Liver (tissue), 3 donors: Measurements from ENCODE around the gene TENM3.

Experiments
- CTCF ChIP-seq: fragments of 150-350 bp; IDR thresholded peaks from 2 replicates; pipeline ENCODE4 v1.5.1; 2017; ENCODE audit warnings: improper control_type of control experiment, low read depth, low read length; ENCODE audit not compliant: missing input control
- FOXA1 ChIP-seq: IDR thresholded peaks from 2 replicates; pipeline ENCODE4 v1.6.1; 2016; ENCODE audit warnings: antibody characterized with exemption
- GABPA ChIP-seq, 2 donors: IDR thresholded peaks in 1 of 2; conservative IDR thresholded peaks in 1 of 2; 2 replicates each; pipeline ENCODE4 v1.6.1; 2016; ENCODE audit warnings: antibody characterized with exemption in 2 of 2, mild to moderate bottlenecking in 1 of 2, moderate library complexity in 1 of 2
- HNF4G ChIP-seq: IDR thresholded peaks from 2 replicates; pipeline ENCODE4 v1.6.1; 2016; ENCODE audit warnings: antibody characterized with exemption
- RXRA ChIP-seq, 2 donors: IDR thresholded peaks; 2 replicates each; pipeline ENCODE4 v1.6.1; 2017 to 2018; ENCODE audit warnings: antibody characterized with exemption in 2 of 2, mild to moderate bottlenecking in 1 of 2
- SP1 ChIP-seq: IDR thresholded peaks from 2 replicates; pipeline ENCODE4 v1.6.1; 2018; ENCODE audit warnings: antibody characterized with exemption, mild to moderate bottlenecking
- TAF1 ChIP-seq: conservative IDR thresholded peaks from 2 replicates; pipeline ENCODE4 v1.6.1; 2016; ENCODE audit warnings: antibody characterized with exemption, mild to moderate bottlenecking
- ZBTB33 ChIP-seq: IDR thresholded peaks from 2 replicates; pipeline ENCODE4 v1.6.1; 2016; ENCODE audit warnings: antibody characterized with exemption
- donor health status: healthy.
- donor health status: healthy.

- TF ChIP-seq CTCF: no peak
- no peak for TF ChIP-seq RXRA (IDR thresholded peaks at IDR 0.05)
- no peak for TF ChIP-seq HNF4G
- no peak for TF ChIP-seq SP1
- no peak for TF ChIP-seq FOXA1
- no peak for TF ChIP-seq TAF1
- no peak for TF ChIP-seq ZBTB33
- no peak for TF ChIP-seq GABPA (IDR thresholded peaks at IDR 0.05 in 1 of 2, conservative IDR thresholded peaks at IDR 0.05 in 1 of 2)
Measured at GRCh38 chr4:182470215-182470614, 227.0 kb downstream of the TENM3 start.
